OCI-LY1 (cell line): ENCODE data around the gene RBM15B.

Experiments used
- H2AFZ ChIP-seq: fragments of 200-600 bp; sonication (generic), shearing (Covaris generic); 2 replicates; pipeline ENCODE4 v1.6.0; 2014; ENCODE audit warnings: antibody characterized with exemption, mild to moderate bottlenecking, low read length
- H3F3A ChIP-seq: fragments of 200-600 bp; sonication (generic), shearing (Covaris generic); 2 replicates; pipeline ENCODE4 v1.6.0; 2014; ENCODE audit warnings: mild to moderate bottlenecking, antibody characterized with exemption, low read length, moderate library complexity; ENCODE audit not compliant: insufficient read depth
- H3K27ac ChIP-seq: fragments of 200-600 bp; sonication (generic); 2 replicates; pipeline ENCODE4 v1.5.1; 2014; ENCODE audit warnings: low read length, mixed run types, mild to moderate bottlenecking, low read depth; ENCODE audit not compliant: poor library complexity, severe bottlenecking
- H3K27me3 ChIP-seq: fragments of 200-600 bp; sonication (generic); 2 replicates; pipeline ENCODE4 v1.6.0; 2014; ENCODE audit warnings: antibody characterized with exemption, mild to moderate bottlenecking, low read length, moderate library complexity; ENCODE audit not compliant: insufficient read depth
- H3K36me3 ChIP-seq: fragments of 200-600 bp; sonication (generic); 2 replicates; pipeline ENCODE4 v1.6.1; 2014; ENCODE audit warnings: mild to moderate bottlenecking, antibody characterized with exemption, low read length, moderate library complexity, mixed read lengths; ENCODE audit not compliant: insufficient read depth
- H3K4me1 ChIP-seq: fragments of 200-600 bp; sonication (generic); 2 replicates; pipeline ENCODE4 v1.5.1; 2014; ENCODE audit warnings: mild to moderate bottlenecking, low read length, moderate library complexity; ENCODE audit not compliant: insufficient read depth, severe bottlenecking
- H3K4me2 ChIP-seq: fragments of 200-600 bp; sonication (generic), shearing (Covaris generic); 2 replicates; pipeline ENCODE4 v1.6.1; 2014; ENCODE audit warnings: low read length
- H3K4me3 ChIP-seq: fragments of 200-600 bp; sonication (generic); 2 replicates; pipeline ENCODE4 v1.5.1; 2014; ENCODE audit warnings: low read length, low read depth, mild to moderate bottlenecking, mixed read lengths; ENCODE audit not compliant: poor library complexity, severe bottlenecking
- H3K79me2 ChIP-seq: fragments of 200-600 bp; shearing (Covaris generic); 2 replicates; pipeline ENCODE4 v1.6.1; 2016; ENCODE audit warnings: mixed run types, low read length, mixed read lengths; ENCODE audit not compliant: insufficient read depth
- H3K9ac ChIP-seq: fragments of 200-600 bp; sonication (generic), shearing (Covaris generic); 2 replicates; pipeline ENCODE4 v1.6.1; 2014; ENCODE audit warnings: mild to moderate bottlenecking, low read length, mixed read lengths
- H3K9me2 ChIP-seq: fragments of 200-600 bp; sonication (generic), shearing (Covaris generic); 2 replicates; pipeline ENCODE4 v1.6.1; 2014; ENCODE audit warnings: low read depth, mild to moderate bottlenecking, low read length, mixed read lengths
- H3K9me3 ChIP-seq: fragments of 200-600 bp; shearing (Covaris generic); 2 replicates; pipeline ENCODE4 v1.6.1; 2014; ENCODE audit warnings: low read length, mixed read lengths
- H4K20me1 ChIP-seq: fragments of 200-600 bp; sonication (generic), shearing (Covaris generic); 2 replicates; pipeline ENCODE4 v1.6.0; 2016; ENCODE audit warnings: mild to moderate bottlenecking, low read length; ENCODE audit not compliant: insufficient read depth
- EZH2 ChIP-seq: fragments of 200-600 bp; sonication (generic), shearing (Covaris generic); IDR thresholded peaks from 2 replicates; pipeline ENCODE4 v1.8.0; 2017; ENCODE audit warnings: borderline replicate concordance, mixed run types, mild to moderate bottlenecking, antibody characterized with exemption, low read length, moderate library complexity, mixed read lengths
- TF ChIP-seq, protein P1 (sequence below): fragments of 200-600 bp; sonication (generic), shearing (Covaris generic); IDR thresholded peaks from 2 replicates; pipeline ENCODE4 v1.5.1; 2017; ENCODE audit warnings: mild to moderate bottlenecking, antibody characterized with exemption, low read length, moderate library complexity, mixed read lengths

RBM15B gene

DNA sequence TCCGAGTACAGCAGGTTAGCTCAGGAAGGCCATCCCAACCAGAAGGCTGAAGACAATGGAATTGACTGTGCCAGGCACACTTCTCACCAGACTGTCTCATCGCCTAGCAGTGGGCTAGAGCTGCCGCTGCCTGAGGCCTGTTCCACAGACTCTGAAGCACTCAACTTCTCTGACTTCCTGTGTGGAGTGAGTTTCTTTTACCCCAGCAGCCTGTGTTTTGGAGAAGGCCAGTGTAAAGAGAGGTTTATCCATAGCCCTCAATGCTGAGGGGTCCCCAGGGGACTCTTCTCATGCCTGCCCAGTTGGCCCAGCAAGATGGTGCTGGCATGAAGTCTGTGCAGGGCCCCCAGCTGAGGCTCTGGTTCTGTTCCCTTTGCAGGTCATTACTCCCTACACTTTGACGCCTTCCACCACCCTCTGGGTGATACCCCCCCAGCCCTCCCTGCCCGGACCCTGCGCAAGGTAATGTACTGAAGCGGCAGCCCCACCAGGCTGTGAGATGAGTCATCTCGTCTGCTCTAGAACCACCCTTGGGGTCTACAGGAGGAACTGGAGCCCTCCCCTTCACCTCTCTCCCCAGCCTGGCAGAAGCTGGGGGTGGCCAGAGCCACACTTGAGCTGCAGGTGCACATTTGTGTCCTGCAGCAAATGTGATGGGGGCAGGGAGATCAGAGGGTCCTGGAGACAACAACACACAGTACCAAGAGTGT lies 11.2 kb upstream of the RBM15B start:
- Histone ChIP-seq H3K9me3 (no peaks in the 10 kb centered on the region), H4K20me1 (no peaks in the 10 kb centered on the region), H3K79me2 (no peaks in the 10 kb centered on the region), H3F3A (no peaks in the 10 kb centered on the region), H3K4me2 (no peak overlapping the region), H3K4me1 (peaks cover 12% of the 10 kb centered on the region), H2AFZ (no peak overlapping the region), H3K9me2 (no peaks in the 10 kb centered on the region), H3K27me3 (peaks cover 9% of the 10 kb centered on the region; the same call in 1 of the 2 replicates), H3K36me3 (no peaks in the 10 kb centered on the region), H3K27ac (no peak overlapping the region), H3K9ac (no peak overlapping the region), H3K4me3 (no peak overlapping the region)
- TF ChIP-seq, protein P1, sequence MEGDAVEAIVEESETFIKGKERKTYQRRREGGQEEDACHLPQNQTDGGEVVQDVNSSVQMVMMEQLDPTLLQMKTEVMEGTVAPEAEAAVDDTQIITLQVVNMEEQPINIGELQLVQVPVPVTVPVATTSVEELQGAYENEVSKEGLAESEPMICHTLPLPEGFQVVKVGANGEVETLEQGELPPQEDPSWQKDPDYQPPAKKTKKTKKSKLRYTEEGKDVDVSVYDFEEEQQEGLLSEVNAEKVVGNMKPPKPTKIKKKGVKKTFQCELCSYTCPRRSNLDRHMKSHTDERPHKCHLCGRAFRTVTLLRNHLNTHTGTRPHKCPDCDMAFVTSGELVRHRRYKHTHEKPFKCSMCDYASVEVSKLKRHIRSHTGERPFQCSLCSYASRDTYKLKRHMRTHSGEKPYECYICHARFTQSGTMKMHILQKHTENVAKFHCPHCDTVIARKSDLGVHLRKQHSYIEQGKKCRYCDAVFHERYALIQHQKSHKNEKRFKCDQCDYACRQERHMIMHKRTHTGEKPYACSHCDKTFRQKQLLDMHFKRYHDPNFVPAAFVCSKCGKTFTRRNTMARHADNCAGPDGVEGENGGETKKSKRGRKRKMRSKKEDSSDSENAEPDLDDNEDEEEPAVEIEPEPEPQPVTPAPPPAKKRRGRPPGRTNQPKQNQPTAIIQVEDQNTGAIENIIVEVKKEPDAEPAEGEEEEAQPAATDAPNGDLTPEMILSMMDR, result no peak
- no peak for TF ChIP-seq EZH2

DNA sequence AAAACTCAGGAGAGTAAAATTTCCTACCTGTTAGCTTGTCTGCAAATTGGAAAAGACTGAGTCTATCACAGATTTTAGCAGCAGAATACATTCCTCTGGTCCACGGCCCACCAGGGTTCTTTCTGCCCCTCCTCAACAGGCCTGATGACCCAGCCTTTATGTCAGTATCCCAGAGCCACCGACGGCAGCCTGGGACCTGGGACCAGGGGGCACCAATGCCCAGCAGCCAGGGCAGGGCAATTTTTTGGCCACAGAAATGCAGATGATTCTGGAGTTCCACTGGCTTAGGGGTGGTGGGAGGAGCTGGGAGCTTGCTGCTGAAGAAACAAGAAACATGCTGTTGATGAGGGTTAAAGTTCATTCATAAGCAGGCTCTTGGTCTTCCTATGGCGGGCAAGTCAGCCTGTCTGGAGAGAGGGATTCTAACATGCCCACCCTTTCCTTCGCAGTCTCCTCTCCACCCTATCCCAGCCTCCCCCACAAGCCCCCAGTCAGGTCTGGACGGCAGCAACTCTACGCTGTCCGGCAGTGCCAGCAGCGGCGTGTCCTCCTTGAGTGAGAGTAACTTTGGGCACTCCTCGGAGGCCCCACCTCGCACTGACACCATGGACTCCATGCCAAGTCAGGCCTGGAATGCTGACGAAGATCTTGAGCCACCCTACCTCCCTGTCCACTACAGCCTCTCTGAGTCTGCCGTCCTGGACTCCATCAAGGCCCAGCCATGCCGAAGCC lies 10.3 kb upstream of the RBM15B start:
- Histone ChIP-seq H3K4me1 (peaks cover 13% of the 10 kb centered on the region), H3K9me2 (no peaks in the 10 kb centered on the region), H2AFZ (no peak overlapping the region), H3K27me3 (0 out of 2 replicates have a peak, but pooled peaks cover 5% of the 10 kb centered on the region), H4K20me1 (no peaks in the 10 kb centered on the region), H3K79me2 (peaks cover 4% of the 10 kb centered on the region), H3K9me3 (no peaks in the 10 kb centered on the region), H3K9ac (no peak overlapping the region), H3K27ac (no peak overlapping the region), H3K4me3 (no peak overlapping the region), H3K4me2 (no peak overlapping the region), H3F3A (no peaks in the 10 kb centered on the region), H3K36me3 (0 out of 2 replicates have a peak, but pooled peaks cover under 1% of the 10 kb centered on the region)
- TF ChIP-seq, protein P1, result no peak
- TF ChIP-seq EZH2, result no peak

DNA sequence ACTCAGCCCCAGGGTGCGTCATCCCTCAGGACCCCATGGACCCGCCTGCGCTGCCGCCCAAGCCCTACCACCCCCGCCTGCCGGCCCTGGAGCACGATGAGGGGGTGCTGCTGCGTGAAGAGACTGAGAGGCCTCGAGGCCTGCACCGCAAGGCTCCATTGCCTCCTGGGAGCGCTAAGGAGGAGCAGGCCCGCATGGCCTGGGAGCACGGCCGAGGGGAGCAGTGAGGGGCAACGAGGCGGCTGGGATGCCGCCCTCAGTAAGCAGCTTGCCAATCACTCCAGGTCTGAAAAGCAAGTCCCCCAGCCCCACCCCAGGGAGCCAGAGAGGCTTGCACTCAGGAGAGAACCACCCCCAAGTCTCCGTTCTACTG lies 9.8 kb upstream of the RBM15B start:
- H3K4me3 ChIP-seq, result no peak overlapping the region
- H3K9ac ChIP-seq, result no peak overlapping the region
- no peak overlapping the region for H3K4me2 ChIP-seq
- peaks cover 18% of the 10 kb centered on the region for H3K4me1 ChIP-seq
- H3K9me3 ChIP-seq, result no peaks in the 10 kb centered on the region
- 0 out of 2 replicates have a peak, but pooled peaks cover 5% of the 10 kb centered on the region for H3K27me3 ChIP-seq
- TF ChIP-seq, protein P1, result no peak
- no peak for TF ChIP-seq EZH2
- peaks cover 6% of the 10 kb centered on the region; the same call in 1 of the 2 replicates for H3K36me3 ChIP-seq
- H3K27ac ChIP-seq, result no peak overlapping the region
- peaks cover 9% of the 10 kb centered on the region for H3K79me2 ChIP-seq
- no peak overlapping the region for H2AFZ ChIP-seq
- H3F3A ChIP-seq, result no peaks in the 10 kb centered on the region
- no peaks in the 10 kb centered on the region for H4K20me1 ChIP-seq
- no peaks in the 10 kb centered on the region for H3K9me2 ChIP-seq
